SU-DHL-6 (cell line): ENCODE data around the gene PTGDS.

ENCODE experiments used
- H2AFZ ChIP-seq: fragments of 200-600 bp; sonication (generic); 2 replicates; pipeline ENCODE4 v1.6.1; 2014; ENCODE audit warnings: low read depth, mild to moderate bottlenecking, moderate library complexity, mixed read lengths, antibody characterized with exemption, low read length; ENCODE audit not compliant: severe bottlenecking
- H3F3A ChIP-seq: fragments of 200-600 bp; shearing (Covaris generic); 2 replicates; pipeline ENCODE4 v1.6.0; 2016; ENCODE audit warnings: antibody characterized with exemption, mild to moderate bottlenecking; ENCODE audit not compliant: insufficient read depth
- H3K27ac ChIP-seq: fragments of 200-600 bp; sonication (generic); 2 replicates; pipeline ENCODE4 v1.5.1; 2016; ENCODE audit warnings: low read depth, mild to moderate bottlenecking, low read length, moderate library complexity, mixed read lengths
- H3K27me3 ChIP-seq: fragments of 200-600 bp; sonication (generic), shearing (Covaris generic); 2 replicates; pipeline ENCODE4 v1.6.0; 2014; ENCODE audit warnings: mild to moderate bottlenecking, low read length
- H3K36me3 ChIP-seq: fragments of 200-600 bp; sonication (generic); 2 replicates; pipeline ENCODE4 v1.6.1; 2014; ENCODE audit warnings: mild to moderate bottlenecking, low read length, mixed read lengths
- H3K4me2 ChIP-seq: fragments of 300-600, 200-600 bp; shearing (Covaris generic), sonication (generic); 2 replicates; pipeline ENCODE4 v1.6.0; 2014; ENCODE audit warnings: low read length, low read depth, mild to moderate bottlenecking; ENCODE audit not compliant: poor library complexity, severe bottlenecking
- H3K4me3 ChIP-seq: fragments of 200-600 bp; sonication (generic); 2 replicates; pipeline ENCODE4 v1.5.1; 2014; ENCODE audit warnings: antibody characterized with exemption, low read length, mild to moderate bottlenecking, mixed read lengths; ENCODE audit not compliant: insufficient read depth, poor library complexity, severe bottlenecking
- H3K79me2 ChIP-seq: fragments of 200-600 bp; sonication (generic); 2 replicates; pipeline ENCODE4 v1.6.1; 2014; ENCODE audit warnings: mild to moderate bottlenecking, low read length, moderate library complexity; ENCODE audit not compliant: insufficient read depth
- H3K9ac ChIP-seq: fragments of 200-600 bp; sonication (generic); 2 replicates; pipeline ENCODE4 v1.7.0; 2014; ENCODE audit warnings: mild to moderate bottlenecking, low read length
- H3K9me2 ChIP-seq: fragments of 200-600 bp; sonication (generic); replicated peaks from 2 replicates; pipeline ENCODE4 v1.6.1; 2014; ENCODE audit warnings: low read length; ENCODE audit not compliant: insufficient read depth
- H3K9me3 ChIP-seq: fragments of 200-600 bp; sonication (generic); 2 replicates; pipeline ENCODE4 v1.6.1; 2014; ENCODE audit warnings: low read length, mixed read lengths; ENCODE audit not compliant: insufficient read depth
- H4K20me1 ChIP-seq: fragments of 200-600 bp; sonication (generic); 2 replicates; pipeline ENCODE4 v1.6.1; 2014; ENCODE audit warnings: low read depth, mild to moderate bottlenecking, antibody characterized with exemption, low read length, moderate library complexity, mixed read lengths
- EZH2phosphoT487 ChIP-seq: fragments of 200-600 bp; sonication (generic), shearing (Covaris generic); conservative IDR thresholded peaks from 2 replicates; pipeline ENCODE4 v1.6.1; 2018; ENCODE audit warnings: mild to moderate bottlenecking, antibody characterized with exemption, low read length, moderate library complexity, mixed read lengths
- TF ChIP-seq, protein P1 (sequence below): fragments of 200-600 bp; sonication (generic); IDR thresholded peaks from one replicate; pipeline ENCODE4 v1.5.1; 2017; ENCODE audit warnings: antibody characterized with exemption, mild to moderate bottlenecking, low read length, moderate library complexity; ENCODE audit not compliant: insufficient read depth, poor library complexity, severe bottlenecking

The PTGDS gene

DNA sequence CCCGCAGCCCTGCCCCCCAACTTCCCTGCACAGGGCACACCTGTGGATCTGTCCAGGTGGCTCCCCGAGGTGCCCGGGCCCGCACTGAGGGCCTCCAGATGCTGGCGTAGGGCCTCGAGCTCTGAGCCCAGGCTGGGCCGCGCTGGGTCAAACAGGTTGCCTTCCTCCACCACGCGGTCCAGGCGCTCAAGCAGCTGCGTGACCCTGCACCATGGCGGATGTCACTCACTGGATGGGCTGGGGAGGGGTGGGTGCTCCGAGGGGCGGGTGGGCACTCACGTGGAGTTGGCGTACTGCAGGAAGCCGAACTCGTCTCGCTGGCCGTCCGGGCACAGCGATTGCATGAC, 45.3 kb downstream of the PTGDS start:
- Histone ChIP-seq H3K9me2 (no peaks in the 10 kb centered on the region), H3K27me3 (no peaks in the 10 kb centered on the region), H3K4me3 (no peak overlapping the region), H3K9me3 (no peaks in the 10 kb centered on the region), H3K27ac (no peak overlapping the region), H2AFZ (no peak overlapping the region), H3K9ac (no peak overlapping the region), H3K36me3 (no peaks in the 10 kb centered on the region), H4K20me1 (no peaks in the 10 kb centered on the region), H3K79me2 (no peaks in the 10 kb centered on the region), H3F3A (no peaks in the 10 kb centered on the region), H3K4me2 (no peak overlapping the region)
- TF ChIP-seq EZH2phosphoT487, result no peak
- TF ChIP-seq, protein P1, sequence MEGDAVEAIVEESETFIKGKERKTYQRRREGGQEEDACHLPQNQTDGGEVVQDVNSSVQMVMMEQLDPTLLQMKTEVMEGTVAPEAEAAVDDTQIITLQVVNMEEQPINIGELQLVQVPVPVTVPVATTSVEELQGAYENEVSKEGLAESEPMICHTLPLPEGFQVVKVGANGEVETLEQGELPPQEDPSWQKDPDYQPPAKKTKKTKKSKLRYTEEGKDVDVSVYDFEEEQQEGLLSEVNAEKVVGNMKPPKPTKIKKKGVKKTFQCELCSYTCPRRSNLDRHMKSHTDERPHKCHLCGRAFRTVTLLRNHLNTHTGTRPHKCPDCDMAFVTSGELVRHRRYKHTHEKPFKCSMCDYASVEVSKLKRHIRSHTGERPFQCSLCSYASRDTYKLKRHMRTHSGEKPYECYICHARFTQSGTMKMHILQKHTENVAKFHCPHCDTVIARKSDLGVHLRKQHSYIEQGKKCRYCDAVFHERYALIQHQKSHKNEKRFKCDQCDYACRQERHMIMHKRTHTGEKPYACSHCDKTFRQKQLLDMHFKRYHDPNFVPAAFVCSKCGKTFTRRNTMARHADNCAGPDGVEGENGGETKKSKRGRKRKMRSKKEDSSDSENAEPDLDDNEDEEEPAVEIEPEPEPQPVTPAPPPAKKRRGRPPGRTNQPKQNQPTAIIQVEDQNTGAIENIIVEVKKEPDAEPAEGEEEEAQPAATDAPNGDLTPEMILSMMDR, result no peak

GRCh38 chr9:137023157-137023556, 45.9 kb downstream of the PTGDS start:
- Histone ChIP-seq H3K9ac (no peak overlapping the region), H3K9me2 (no peaks in the 10 kb centered on the region), H3K27me3 (no peaks in the 10 kb centered on the region), H3K79me2 (no peaks in the 10 kb centered on the region), H3K9me3 (no peaks in the 10 kb centered on the region), H3K4me2 (no peak overlapping the region), H3K27ac (no peak overlapping the region), H4K20me1 (no peaks in the 10 kb centered on the region), H3K4me3 (no peak overlapping the region), H3F3A (no peaks in the 10 kb centered on the region), H3K36me3 (no peaks in the 10 kb centered on the region), H2AFZ (no peak overlapping the region)
- TF ChIP-seq EZH2phosphoT487, result no peak
- TF ChIP-seq, protein P1, result no peak

DNA sequence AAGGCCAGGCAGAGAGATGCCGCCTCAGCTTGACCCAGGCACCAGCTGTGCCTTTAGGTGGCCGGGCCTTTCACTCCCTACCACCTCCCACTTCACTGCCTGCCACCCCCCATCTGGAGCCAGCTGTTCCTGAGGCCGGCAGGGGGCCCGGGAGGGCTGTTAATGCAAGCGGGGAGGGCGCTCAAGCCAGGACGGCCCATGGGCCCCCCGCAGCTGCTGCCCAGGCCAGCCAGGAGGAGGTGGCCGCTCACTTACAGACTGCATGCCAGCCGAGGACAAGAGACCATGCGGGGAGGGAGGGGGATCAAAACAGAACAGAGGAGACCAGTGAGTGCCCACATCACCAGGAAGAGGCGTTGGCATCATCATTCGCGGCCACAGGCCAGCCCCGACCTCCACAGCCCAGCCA, 46.3 kb downstream of the PTGDS start:
- Histone ChIP-seq H3K4me2 (no peak overlapping the region), H3K27ac (no peak overlapping the region), H3K4me3 (no peak overlapping the region)

More for the DNA sequence above, 46.3 kb downstream of the PTGDS start:
- Histone ChIP-seq H3F3A (no peaks in the 10 kb centered on the region), H3K79me2 (no peaks in the 10 kb centered on the region), H3K9me3 (no peaks in the 10 kb centered on the region), H3K27me3 (no peaks in the 10 kb centered on the region), H3K36me3 (no peaks in the 10 kb centered on the region), H3K9me2 (no peaks in the 10 kb centered on the region), H3K9ac (no peak overlapping the region), H4K20me1 (no peaks in the 10 kb centered on the region), H2AFZ (no peak overlapping the region)
- TF ChIP-seq, protein P1, result no peak
- no peak for TF ChIP-seq EZH2phosphoT487
